ENCODE data around the gene CLIP4. TPM values are rescaled to one million over a fixed set of nuclear protein-coding genes. Genes with fewer than 3 reads are reported as not detected.

The CLIP4 gene
- polyA plus RNA-seq, 3 donors from 2014 or later, result 20.4 to 32.7 (median 20.5) TPM

- Mint-ChIP-seq H3K36me3 (peaks cover 0 to 6% (median 0%) of the 10 kb centered on the region in 3 donors), H3K27ac (no peak overlapping the region), H3K27me3 (ENCODE audit: low read depth in 3 of 3) (peaks cover 0 to 4% (median 2%) of the 10 kb centered on the region in 3 donors), H3K4me3 (no peak overlapping the region), H3K4me1 (no peaks in the 10 kb centered on the region), H3K9me3 (no peaks in the 10 kb centered on the region)
- no peak for DNase-seq
These were observed 100.8 kb downstream of the CLIP4 start for GRCh38 chr2:29215739-29216608.

- Mint-ChIP-seq H3K27ac (no peak overlapping the region), H3K4me1 (no peaks in the 10 kb centered on the region), H3K4me3 (no peak overlapping the region), H3K9me3 (no peaks in the 10 kb centered on the region), H3K36me3 (peaks cover 0 to 6% (median 0%) of the 10 kb centered on the region in 3 donors), H3K27me3 (ENCODE audit: low read depth in 3 of 3) (peaks cover 0 to 4% (median 2%) of the 10 kb centered on the region in 3 donors)
- no peak for DNase-seq
These were observed 101.3 kb downstream of the CLIP4 start for GRCh38 chr2:29216609-29216909.

- H3K4me1 Mint-ChIP-seq, result no peaks in the 10 kb centered on the region
- DNase-seq, result no peak
- no peak overlapping the region for H3K4me3 Mint-ChIP-seq
- peaks cover 0 to 4% (median 4%) of the 10 kb centered on the region in 3 donors for H3K27me3 Mint-ChIP-seq (ENCODE audit: low read depth in 3 of 3)
- H3K27ac Mint-ChIP-seq, result no peak overlapping the region
- no peaks in the 10 kb centered on the region for H3K9me3 Mint-ChIP-seq
- H3K36me3 Mint-ChIP-seq, result no peaks in the 10 kb centered on the region
These were observed 102.9 kb downstream of the CLIP4 start for GRCh38 chr2:29218071-29218470.

GRCh38 chr2:29218550-29219125 is 103.4 kb downstream of the CLIP4 start:
- no peak overlapping the region for H3K4me3 Mint-ChIP-seq
- peaks cover 2 to 4% (median 4%) of the 10 kb centered on the region in 3 donors for H3K27me3 Mint-ChIP-seq (ENCODE audit: low read depth in 3 of 3)
- H3K36me3 Mint-ChIP-seq, result no peaks in the 10 kb centered on the region
- H3K27ac Mint-ChIP-seq, result no peak overlapping the region
- no peaks in the 10 kb centered on the region for H3K9me3 Mint-ChIP-seq
- H3K4me1 Mint-ChIP-seq, result no peaks in the 10 kb centered on the region
- no peak for DNase-seq

GRCh38 chr2:29219374-29219773 is 104.2 kb downstream of the CLIP4 start:
- Mint-ChIP-seq H3K27me3 (ENCODE audit: low read depth in 3 of 3) (peaks cover 2 to 6% (median 4%) of the 10 kb centered on the region in 3 donors), H3K4me3 (no peak overlapping the region), H3K4me1 (no peaks in the 10 kb centered on the region), H3K9me3 (no peaks in the 10 kb centered on the region), H3K36me3 (no peaks in the 10 kb centered on the region), H3K27ac (no peak overlapping the region)
- no peak for DNase-seq

GRCh38 chr2:29220506-29221270 is 105.5 kb downstream of the CLIP4 start:
- Mint-ChIP-seq H3K4me1 (no peaks in the 10 kb centered on the region), H3K9me3 (no peaks in the 10 kb centered on the region), H3K36me3 (no peaks in the 10 kb centered on the region), H3K27ac (no peak overlapping the region), H3K4me3 (no peak overlapping the region), H3K27me3 (ENCODE audit: low read depth in 3 of 3) (peaks cover 4 to 9% (median 5%) of the 10 kb centered on the region in 3 donors)
- no peak for DNase-seq

- H3K27ac Mint-ChIP-seq, result no peak overlapping the region
- DNase-seq, result no peak
These were observed 107.4 kb downstream of the CLIP4 start for GRCh38 chr2:29222381-29223179.

GRCh38 chr2:29223257-29223656 is 108.0 kb downstream of the CLIP4 start:
- no peaks in the 10 kb centered on the region for H3K9me3 Mint-ChIP-seq
- H3K36me3 Mint-ChIP-seq, result no peaks in the 10 kb centered on the region
- DNase-seq, result no peak
- no peaks in the 10 kb centered on the region for H3K4me1 Mint-ChIP-seq
- no peak overlapping the region for H3K27ac Mint-ChIP-seq
- H3K4me3 Mint-ChIP-seq, result no peak overlapping the region
- H3K27me3 Mint-ChIP-seq (ENCODE audit: low read depth in 3 of 3), result peaks cover 5 to 9% (median 6%) of the 10 kb centered on the region in 3 donors

More at GRCh38 chr2:29222381-29223179, 107.4 kb downstream of the CLIP4 start:
- Mint-ChIP-seq H3K9me3 (no peaks in the 10 kb centered on the region), H3K4me1 (no peaks in the 10 kb centered on the region), H3K4me3 (no peak overlapping the region), H3K36me3 (no peaks in the 10 kb centered on the region), H3K27me3 (ENCODE audit: low read depth in 3 of 3) (peaks cover 5 to 9% (median 6%) of the 10 kb centered on the region in 3 donors)

GRCh38 chr2:29223851-29224692 is 108.9 kb downstream of the CLIP4 start:
- Mint-ChIP-seq H3K36me3 (no peaks in the 10 kb centered on the region), H3K27me3 (ENCODE audit: low read depth in 3 of 3) (peaks cover 5 to 9% (median 6%) of the 10 kb centered on the region in 3 donors), H3K4me1 (no peaks in the 10 kb centered on the region), H3K9me3 (no peaks in the 10 kb centered on the region), H3K4me3 (no peak overlapping the region), H3K27ac (no peak overlapping the region)
- no peak for DNase-seq

GRCh38 chr2:29224693-29225551 is 109.7 kb downstream of the CLIP4 start:
- peaks cover 5 to 9% (median 7%) of the 10 kb centered on the region in 3 donors for H3K27me3 Mint-ChIP-seq (ENCODE audit: low read depth in 3 of 3)
- H3K27ac Mint-ChIP-seq, result no peak overlapping the region
- no peak overlapping the region for H3K4me3 Mint-ChIP-seq
- H3K4me1 Mint-ChIP-seq, result no peaks in the 10 kb centered on the region
- no peak for DNase-seq
- no peaks in the 10 kb centered on the region for H3K36me3 Mint-ChIP-seq
- no peaks in the 10 kb centered on the region for H3K9me3 Mint-ChIP-seq

- peaks cover 7 to 9% (median 7%) of the 10 kb centered on the region in 3 donors for H3K27me3 Mint-ChIP-seq (ENCODE audit: low read depth in 3 of 3)
- H3K9me3 Mint-ChIP-seq, result no peaks in the 10 kb centered on the region
- no peaks in the 10 kb centered on the region for H3K4me1 Mint-ChIP-seq
- DNase-seq, result no peak
- H3K4me3 Mint-ChIP-seq, result no peak overlapping the region
- H3K27ac Mint-ChIP-seq, result no peak overlapping the region
- no peaks in the 10 kb centered on the region for H3K36me3 Mint-ChIP-seq
These were observed 110.6 kb downstream of the CLIP4 start for GRCh38 chr2:29225814-29226213.

- no peak overlapping the region for H3K27ac Mint-ChIP-seq
- no peaks in the 10 kb centered on the region for H3K36me3 Mint-ChIP-seq
- H3K9me3 Mint-ChIP-seq, result no peaks in the 10 kb centered on the region
- DNase-seq, result no peak
- H3K4me1 Mint-ChIP-seq, result no peaks in the 10 kb centered on the region
- no peak overlapping the region for H3K4me3 Mint-ChIP-seq
- peaks cover 7 to 9% (median 7%) of the 10 kb centered on the region in 3 donors for H3K27me3 Mint-ChIP-seq (ENCODE audit: low read depth in 3 of 3)
These were observed 111.2 kb downstream of the CLIP4 start for GRCh38 chr2:29226375-29226774.
